GM23248 (cell line): ENCODE data around the gene PTX4.

Source experiments
- EZH2 ChIP-seq: fragments of 200-600 bp; sonication (generic); IDR thresholded peaks from 2 replicates; pipeline ENCODE4 v1.6.1; 2018; ENCODE audit warnings: antibody characterized with exemption, mild to moderate bottlenecking; ENCODE audit not compliant: insufficient read depth, poor library complexity, severe bottlenecking
- EZH2phosphoT487 ChIP-seq: fragments of 200-600 bp; sonication (generic); IDR thresholded peaks from 2 replicates; pipeline ENCODE4 v1.6.1; 2018; ENCODE audit warnings: antibody characterized with exemption, moderate library complexity, mild to moderate bottlenecking, low read depth; ENCODE audit not compliant: insufficient read depth

- TF ChIP-seq EZH2, result no peak
- TF ChIP-seq EZH2phosphoT487, result no peak
These were observed 5.4 kb upstream of the PTX4 start for GRCh38 chr16:1494129-1494640.
